NCI-H187 treated with DMSO at 0.1 percent for 48 hours (cell line): ENCODE measurements around the gene GATAD2B.
A peak's percentile ranks its signal among the peaks of the same experiment; 100 is the strongest.

Experiments used
- DNase-seq: peaks from one replicate; lab custom pipeline; 2025; lab: John Stamatoyannopoulos, UW

Gene GATAD2B

GRCh38 chr1:153833171-153833570 lies 89.6 kb downstream of the GATAD2B start:
- no peak for DNase-seq

GRCh38 chr1:153832293-153832692 lies 90.5 kb downstream of the GATAD2B start:
- DNase-seq = no peak

- no peak for DNase-seq
Observed at GRCh38 chr1:153831026-153831425, 91.7 kb downstream of the GATAD2B start.

GRCh38 chr1:153827168-153827964 lies 95.4 kb downstream of the GATAD2B start:
- no peak for DNase-seq

GRCh38 chr1:153818876-153819275 lies 103.9 kb downstream of the GATAD2B start:
- no peak for DNase-seq

GRCh38 chr1:153816283-153816889 lies 106.4 kb downstream of the GATAD2B start:
- no peak for DNase-seq

GRCh38 chr1:153805886-153806719 lies 116.7 kb downstream of the GATAD2B start:
- no peak for DNase-seq

GRCh38 chr1:153805042-153805745 lies 117.6 kb downstream of the GATAD2B start:
- no peak for DNase-seq

GRCh38 chr1:153804112-153804511 lies 118.7 kb downstream of the GATAD2B start:
- DNase-seq = no peak

GRCh38 chr1:153803470-153804056 lies 119.2 kb downstream of the GATAD2B start:
- DNase-seq = no peak

- no peak for DNase-seq
Observed at GRCh38 chr1:153801786-153802697, 120.7 kb downstream of the GATAD2B start.

- no peak for DNase-seq
Observed at GRCh38 chr1:153801028-153801625, 121.6 kb downstream of the GATAD2B start.

- DNase-seq = no peak
Observed at GRCh38 chr1:153800516-153800915, 122.3 kb downstream of the GATAD2B start.

- no peak for DNase-seq
Observed at GRCh38 chr1:153799566-153800465, 123.0 kb downstream of the GATAD2B start.

GRCh38 chr1:153799016-153799415 lies 123.8 kb downstream of the GATAD2B start:
- DNase-seq = no peak

- DNase-seq = no peak
Observed at GRCh38 chr1:153798468-153798780, 124.3 kb downstream of the GATAD2B start.

GRCh38 chr1:153796786-153797659 lies 125.7 kb downstream of the GATAD2B start:
- DNase-seq = peak; percentile 37
